CD4-positive, alpha-beta T cell treated with Interleukin-17A for 4 hours (primary cell): ENCODE data around the gene IFNE.
A peak's percentile ranks its signal among the peaks of the same experiment; 100 is the strongest.

Source experiments
- DNase-seq: peaks from one replicate; pipeline ENCODE4 v3.0.0-alpha.2; 2020; ENCODE audit warnings: mixed read lengths

Gene IFNE, protein sequence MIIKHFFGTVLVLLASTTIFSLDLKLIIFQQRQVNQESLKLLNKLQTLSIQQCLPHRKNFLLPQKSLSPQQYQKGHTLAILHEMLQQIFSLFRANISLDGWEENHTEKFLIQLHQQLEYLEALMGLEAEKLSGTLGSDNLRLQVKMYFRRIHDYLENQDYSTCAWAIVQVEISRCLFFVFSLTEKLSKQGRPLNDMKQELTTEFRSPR

DNA sequence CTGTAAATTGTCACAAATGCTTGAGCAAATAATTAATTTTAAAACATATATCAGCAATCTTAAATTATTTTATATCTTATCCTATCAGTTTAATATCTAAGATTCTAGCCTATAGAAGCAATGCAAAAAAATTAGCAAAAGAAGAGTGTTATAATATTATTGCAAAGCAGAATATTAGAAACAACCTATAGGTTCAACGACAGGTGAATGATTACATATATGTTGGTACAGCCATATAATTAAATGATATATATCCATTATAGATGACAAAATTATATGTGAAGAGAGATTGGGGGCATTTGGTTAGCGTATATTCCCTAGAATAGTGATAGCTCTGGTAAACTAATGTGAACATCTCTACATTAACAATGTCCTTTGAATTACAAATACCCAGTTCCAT is at the start of gene IFNE:
Gene IFNE, minus strand, starts transcription at position 101 of the 400 bp plus-strand sequence. CDS start 619 bp downstream, outside the sequence.
- no peak for DNase-seq

DNA sequence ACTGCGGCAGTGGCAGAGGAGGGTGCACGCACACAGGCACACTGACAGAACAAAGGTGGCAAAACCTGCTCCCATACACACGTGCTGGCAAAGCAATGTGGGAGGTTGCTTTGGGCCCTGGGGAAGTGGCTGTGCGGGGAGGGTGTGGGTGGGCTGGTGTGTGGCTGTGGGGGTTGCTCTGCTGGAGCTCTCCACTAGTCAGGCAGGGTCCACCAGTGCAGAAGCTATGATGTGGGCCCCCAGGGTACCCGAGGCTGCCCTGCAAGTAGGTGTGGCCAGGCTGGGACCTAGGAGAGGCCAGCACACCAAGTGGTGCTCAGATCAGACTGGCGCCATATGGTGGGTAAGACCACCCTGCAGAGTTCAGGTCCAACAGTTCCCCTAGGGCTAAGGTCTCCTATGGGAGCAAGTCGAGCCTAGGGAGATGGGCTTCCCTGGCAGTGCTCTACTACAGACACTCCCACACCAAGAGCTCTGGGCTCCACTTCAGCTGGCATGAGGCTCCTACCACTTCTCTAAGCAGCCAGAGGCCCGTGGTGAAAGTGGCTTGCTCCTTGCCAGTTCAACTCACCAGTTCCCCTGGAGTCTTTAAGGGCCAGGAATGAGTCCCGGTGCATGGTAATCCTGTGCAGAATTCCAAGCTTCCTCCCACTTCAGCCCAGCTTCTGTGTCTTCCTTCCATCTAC is 46.2 kb upstream of the IFNE start:
- no peak for DNase-seq

DNA sequence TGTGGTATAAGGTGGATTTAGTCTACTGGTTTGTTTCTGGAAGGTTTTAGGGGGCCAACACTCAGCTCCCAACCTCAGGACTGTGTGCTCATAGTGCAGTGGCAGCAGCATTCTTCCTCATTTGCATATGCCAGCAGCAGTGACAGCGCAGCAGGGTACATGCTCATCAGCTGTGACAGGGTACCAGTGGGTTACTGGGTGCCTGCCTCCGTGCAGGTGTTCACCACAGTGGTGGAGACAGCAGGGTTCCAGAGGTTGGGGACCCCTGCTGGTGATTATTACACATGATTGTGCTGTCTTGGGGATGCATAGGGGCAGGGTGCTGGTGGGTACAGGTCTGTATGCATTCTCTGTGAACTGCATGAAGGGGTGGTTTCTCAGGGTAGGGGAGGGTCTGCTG is 45.5 kb upstream of the IFNE start:
- DNase-seq, result no peak

DNA sequence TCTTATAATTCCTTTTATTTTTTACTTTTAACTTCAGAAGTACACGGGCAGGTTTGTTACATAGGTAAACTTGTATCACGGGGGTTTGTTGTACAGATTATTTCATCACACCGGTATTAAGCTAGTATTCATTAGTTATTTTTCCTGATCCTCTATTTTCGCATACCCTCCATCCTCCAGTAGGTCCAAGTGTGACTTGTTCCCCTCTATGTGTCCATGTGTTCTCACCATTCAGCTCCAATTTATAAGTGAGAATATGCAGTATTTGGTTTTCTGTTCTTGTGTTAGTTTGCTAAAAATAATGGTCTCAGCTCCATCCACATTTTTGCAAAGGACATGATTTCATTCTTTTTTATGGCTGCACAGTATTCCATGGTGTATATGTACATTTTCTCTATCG is 43.1 kb upstream of the IFNE start:
- no peak for DNase-seq

DNA sequence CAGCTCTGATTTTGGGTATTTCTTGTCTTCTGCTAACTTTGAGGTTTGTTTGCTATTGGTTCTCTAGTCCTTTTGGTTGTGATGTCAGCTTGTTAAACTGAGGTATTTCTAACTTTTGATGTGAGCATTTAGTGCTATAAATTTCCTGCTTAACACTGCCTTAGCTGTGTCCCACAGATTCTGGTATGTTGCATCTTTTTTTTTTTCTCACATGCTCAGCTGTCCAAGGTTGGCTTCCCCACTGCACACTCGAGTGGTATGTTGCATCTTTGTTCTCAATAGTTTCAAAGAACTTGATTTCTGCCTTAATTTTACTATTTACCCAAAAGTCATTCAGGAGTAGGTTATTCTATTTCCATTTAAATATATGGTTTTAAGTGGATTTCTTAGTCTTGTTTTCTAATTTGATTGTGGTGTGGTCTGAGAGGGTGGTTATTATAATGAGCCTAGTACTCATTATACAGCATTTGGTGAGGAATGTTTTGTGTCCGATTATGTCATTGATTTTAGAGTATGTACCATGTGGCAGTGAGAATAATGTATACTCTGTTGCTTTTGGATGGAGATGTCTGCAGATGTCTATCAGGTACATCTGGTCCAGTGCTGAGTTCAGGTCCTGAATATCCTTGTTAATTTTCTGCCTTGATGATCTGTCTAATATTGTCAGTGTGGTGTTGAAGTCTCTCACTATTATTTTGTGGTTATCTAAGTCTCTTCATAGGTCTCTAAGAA is 42.2 kb upstream of the IFNE start:
- DNase-seq, result no peak

DNA sequence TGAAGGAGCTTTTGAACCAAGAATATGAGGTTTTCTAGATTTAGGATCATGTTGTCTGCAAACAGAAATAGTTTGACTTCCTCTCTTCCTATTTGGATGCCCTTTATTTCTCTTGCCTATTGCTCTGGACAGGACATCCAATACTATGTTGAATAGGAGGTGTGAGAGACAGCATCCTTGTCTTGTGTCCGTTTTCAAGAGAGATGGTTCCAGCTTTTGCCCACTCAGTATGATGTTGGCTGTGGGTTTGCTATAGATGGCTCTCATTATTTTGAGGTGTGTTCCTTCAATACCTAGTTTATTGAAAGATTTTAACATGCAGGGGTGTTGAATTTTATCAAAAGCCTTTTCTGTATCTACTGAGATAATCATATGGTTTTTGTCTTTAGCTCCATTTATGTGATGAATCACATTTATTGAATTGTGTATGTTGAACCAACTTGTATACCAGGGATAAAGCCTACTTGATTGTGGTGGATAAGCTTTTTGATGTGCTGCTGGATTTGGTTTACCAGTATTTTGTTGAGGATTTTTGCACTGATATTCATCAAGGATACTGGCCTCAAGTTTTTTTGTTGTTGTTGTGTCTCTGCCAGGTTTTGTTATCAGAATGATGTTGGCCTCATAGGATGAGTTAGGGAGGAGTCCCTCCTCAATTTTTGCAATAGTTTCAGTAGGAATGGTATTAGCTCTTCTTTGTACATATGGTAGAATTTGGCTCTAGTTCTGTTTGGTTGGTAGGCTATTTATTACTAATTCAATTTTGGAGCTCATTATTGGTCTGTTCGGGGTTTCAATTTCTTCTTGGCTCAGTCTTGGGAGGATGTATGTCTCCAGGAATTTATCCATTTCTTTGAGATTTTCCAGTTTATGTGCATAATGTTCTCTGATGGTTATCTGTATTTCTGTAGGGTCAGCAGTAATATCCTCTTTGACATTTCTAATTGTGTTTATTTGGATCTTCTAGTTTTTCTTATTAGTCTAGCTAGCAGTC is 41.2 kb upstream of the IFNE start:
- no peak for DNase-seq

DNA sequence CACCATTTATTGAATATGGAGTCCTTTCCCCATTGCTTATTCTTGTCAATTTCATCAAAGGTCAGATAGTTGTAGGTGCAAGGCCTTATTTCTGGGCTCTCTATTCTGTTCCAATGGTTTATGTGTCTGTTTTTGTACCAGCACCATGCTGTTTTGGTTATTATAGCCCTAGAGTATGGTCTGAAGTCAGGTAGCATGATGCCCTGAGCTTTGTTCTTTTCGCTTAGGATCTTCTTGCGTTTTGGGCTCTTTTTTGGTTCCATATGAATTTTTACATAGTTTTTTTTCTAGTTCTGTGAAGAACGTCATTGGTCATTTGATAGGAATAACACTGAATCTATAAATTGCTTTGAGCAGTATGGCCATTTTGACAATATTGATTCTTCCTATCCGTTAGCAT is 40.2 kb upstream of the IFNE start:
- DNase-seq, result no peak

DNA sequence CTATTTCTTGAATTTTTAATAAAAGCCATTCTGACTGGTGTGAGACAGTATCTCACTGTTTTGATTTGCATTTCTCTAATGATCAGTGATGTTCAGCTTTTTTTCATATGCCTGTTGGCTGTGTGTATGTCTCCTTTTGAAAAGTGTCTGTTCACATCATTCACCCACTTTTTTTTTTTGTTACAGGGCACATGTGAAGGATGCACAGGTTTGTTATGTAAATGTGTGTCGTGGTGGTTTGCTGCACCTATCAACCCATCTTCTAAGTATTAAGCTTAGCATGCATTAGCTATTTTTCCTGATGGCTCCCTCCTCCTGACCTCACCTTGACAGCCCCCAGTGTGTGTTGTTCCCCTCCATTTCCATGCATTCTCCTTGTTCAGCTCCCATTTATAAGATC is 39.3 kb upstream of the IFNE start:
- DNase-seq, result no peak

DNA sequence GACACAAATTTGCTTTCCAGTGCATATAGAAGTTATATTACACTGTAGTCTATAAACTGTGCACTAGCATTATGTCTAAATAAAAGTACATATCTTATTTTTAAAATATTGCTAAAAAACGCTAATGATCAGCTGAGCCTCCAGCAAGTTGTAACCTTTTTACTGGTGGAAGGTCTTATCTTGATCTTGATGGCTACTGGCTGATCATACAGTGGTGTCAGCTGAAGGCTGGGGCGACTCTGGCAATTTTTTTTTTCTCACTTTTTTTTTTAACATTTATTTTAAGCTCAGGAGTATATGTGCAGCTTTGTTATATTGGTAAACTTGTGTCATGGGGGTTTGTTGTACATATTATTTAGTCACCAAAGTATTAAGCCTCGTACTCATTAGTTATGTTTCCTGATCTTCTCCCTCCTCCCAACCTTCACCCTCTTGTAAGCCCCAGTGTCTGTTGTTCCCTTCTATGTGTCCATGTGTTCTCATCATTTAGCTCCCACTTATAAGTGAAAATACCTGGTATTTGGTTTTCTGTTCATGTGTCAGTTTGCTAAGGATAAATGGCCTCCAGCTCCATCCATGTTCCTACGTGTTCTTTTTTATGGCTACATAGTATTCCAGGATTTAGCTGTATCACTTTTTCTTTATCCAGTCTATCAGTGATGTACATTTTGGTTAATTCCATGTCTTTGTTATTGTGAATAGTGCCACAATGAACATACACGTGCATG is 38.6 kb upstream of the IFNE start:
- no peak for DNase-seq

DNA sequence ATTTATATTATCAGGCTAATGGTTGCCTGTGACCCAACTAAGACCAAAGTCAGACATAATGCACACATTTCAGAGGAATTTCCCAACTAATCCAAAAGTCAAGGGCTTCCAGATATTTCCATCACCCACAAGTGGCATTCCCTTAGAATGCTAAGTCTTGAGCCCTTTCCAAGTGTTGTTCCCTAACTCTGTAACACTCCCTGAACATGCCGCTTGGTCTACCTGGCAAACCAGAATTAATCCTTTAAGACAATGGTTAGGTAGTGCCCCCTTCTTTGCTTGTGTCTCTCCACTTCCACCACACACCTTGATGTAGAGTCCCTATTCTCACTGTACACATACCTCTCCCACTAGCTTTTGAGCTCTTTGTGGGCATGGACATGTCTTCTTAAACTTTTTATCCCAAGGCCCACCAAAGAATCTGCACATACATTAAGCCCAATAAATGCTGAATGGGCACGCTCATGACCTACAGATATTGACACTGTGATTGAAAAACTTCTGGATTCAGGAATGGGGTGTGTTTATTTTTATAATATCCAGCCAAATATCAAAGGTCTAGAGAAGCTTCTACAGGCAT is 37.8 kb upstream of the IFNE start:
- DNase-seq, result no peak

DNA sequence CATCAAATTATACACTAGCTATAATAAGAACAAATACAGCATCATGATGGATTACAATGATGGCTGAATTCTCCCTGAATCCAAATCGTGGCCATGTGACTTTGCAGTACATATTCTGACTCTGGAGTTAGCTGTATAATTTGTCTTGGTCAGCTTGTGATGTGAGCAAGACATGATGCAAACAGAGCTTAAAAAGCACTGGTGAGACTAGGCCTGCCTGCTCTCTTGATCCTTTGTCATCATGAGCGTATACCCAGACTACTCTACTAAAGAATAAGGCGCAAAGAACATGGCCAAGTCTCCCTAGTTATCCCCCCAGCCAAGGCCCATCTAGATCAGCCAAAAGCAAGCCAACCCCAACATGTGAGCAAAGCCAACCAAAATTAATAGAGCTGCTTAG is 34.7 kb upstream of the IFNE start:
- DNase-seq, result no peak

DNA sequence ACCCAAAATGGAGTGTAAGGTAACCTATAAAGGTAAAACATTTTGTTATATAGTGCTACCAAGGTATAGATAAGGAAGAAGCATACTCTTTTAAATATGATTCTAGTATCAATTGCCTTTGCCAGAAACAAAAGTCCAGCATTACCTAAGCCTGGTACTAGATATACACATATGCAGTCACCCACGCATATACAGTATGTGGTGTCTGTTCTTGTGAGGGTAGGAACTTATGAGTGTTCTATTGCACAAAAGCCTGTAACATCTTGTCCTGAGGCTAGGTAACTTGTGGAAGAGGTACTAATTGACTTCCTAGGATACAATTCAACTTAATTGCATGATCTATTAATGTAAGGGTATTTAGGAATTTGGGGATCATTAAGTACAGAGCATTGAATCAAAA is 31.3 kb upstream of the IFNE start:
- no peak for DNase-seq

DNA sequence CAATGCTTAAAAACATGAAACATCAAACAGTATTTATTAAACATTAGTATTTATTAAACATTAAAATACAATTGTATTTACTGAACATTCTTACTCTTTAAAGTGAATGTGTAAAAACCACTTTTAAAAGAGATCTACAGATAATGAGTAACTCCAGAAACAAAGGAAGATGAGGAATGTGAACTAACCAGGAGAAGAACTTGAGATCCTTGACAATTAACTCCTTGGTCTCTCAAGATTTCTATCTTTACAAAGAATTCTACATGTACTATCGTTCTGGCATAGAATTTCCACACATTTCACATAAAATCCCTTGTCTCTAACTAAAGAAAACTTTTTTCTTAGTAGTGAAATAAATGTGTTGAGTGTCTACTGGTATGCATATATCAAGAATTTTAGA is 28.7 kb upstream of the IFNE start:
- no peak for DNase-seq

DNA sequence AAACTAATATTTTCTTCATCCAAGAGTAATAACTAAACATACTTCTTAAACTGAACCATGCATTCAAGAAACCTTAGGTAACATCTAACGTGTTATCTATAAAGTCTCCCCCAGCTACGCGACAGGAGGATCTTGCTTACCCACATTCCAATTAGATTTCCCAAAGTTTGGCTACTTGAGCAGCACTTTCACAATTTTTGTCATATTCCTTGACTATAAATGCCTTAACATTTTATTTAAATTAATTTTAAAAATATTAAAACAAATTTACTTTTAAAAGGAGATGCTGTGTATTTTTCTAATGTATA is 25.3 kb upstream of the IFNE start:
- no peak for DNase-seq

DNA sequence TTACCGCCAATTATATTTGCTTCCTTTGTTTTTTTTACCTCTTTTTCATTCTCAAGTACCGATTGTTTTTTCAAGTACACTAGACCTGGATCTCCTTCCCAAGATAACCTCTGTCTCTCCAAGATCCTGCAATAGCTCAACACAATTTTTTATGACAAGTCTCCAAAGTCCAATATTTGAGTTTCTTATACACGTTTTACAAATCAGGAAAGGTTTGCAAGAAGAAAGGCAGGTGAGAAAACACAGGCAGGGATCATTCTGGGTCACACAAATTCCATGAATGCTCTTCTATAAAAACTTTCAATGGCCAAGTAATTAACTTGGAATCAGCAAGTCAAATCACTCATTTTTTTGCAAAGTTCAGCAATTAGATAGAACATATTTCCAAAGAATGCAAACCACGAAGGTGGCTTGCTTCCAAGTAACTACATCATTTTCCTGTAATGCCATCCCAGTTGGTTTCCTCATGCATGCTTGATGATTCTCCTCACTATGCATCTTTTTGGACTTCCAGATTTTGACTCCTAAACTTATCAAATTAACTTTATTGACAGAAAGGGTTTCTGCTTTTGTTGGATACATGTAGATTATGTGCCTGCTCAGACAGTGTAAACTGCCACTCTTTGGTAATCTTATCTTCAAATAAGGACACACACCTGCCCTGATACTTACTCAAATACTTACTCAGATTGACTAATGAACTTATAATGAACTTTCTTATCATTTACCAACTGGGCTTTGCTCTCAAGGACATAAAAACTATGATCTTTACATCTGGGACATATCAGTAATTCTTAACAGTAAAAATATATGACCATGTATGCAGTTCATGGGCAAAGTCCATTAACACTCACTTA is 24.7 kb upstream of the IFNE start:
- DNase-seq, result no peak

DNA sequence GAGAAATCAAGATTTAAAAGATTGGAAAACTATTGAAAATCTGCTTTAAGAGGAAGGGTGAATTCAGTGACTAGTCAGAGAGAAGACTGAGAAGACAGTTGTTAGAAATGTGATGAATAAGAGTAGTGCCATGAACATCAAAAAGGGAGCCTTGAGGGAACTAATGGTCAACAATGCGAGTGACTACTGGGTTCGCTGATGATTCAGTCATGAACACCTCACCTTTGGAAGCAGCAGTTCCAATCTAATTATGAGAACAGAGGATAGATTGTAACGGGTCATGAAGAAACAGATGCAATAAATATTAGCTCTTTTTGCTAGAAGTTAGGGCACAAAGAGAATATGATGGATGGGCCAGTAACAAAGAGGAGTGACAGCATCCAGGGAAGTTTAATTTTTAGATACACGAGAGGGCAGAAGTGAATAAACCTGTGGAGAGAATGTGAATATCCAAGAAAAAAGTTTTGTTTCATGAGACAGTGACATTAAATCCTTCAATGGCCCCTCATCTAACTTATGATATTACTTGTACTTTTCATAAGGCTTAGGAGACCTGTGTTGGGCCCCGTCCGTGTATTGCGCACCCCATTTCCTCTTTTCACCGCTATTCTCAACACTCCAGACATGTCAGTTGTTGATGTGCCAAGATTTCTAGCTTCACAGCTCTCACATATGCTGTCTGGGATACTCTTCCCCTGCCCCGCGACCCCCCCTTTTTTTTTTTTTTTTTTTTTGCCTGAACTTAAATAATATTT is 23.5 kb upstream of the IFNE start:
- DNase-seq, result peak; percentile 4

DNA sequence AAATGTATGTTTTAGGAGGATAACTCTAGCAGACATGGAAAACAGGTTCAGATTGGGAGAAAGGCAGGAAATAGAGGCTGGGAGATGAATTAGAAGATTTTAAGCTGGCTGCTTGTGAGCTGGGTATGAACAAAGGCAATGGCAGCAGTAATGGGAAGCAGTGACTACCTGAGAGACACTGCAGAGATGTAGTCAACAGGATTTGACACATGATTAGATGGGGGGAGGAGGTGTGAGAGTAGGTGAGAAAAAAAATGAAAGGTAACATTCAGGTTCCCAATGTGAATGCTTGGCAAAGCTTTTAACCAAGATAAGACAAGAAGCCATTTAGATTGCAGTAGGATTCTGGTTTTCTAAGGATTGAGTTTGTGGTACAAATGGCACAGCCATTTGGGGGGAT is 22.8 kb upstream of the IFNE start:
- DNase-seq, result no peak

DNA sequence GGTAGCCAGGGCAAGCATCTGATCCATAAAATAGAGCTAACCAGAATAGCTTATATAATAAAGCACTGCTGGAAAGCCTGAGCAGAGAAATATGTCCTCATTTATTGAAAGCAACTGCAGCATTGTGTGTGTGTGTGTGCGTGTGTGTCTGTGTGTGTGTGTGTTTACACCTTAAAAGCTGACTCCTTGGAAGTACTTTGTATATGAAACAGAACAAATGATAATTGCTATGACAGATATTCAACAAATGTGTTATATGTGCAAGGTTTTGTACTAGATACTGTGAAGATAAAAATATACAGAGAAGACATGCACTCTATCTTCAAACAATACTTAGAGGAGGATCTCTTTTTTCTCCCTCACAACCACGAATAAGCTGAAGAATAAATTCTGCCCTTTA is 22.0 kb upstream of the IFNE start:
- DNase-seq, result no peak

DNA sequence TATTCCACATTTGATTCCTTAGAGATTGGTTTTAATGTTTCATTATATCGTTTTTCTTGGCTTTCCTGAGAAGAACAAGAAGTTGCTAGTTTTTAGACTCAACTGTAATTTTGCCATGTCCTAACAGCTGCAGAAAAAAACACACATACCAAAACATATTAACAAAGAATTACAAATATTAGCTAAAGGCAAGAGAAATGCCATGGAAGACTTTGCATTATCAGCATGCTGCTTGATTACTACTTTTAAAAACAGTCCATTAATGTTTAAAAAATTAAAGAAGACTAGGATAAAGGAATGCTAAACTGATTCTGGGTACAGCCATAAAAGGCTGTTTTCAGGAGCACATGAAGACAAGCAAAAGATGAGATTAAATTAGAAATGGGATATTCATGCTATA is 20.5 kb upstream of the IFNE start:
- no peak for DNase-seq

DNA sequence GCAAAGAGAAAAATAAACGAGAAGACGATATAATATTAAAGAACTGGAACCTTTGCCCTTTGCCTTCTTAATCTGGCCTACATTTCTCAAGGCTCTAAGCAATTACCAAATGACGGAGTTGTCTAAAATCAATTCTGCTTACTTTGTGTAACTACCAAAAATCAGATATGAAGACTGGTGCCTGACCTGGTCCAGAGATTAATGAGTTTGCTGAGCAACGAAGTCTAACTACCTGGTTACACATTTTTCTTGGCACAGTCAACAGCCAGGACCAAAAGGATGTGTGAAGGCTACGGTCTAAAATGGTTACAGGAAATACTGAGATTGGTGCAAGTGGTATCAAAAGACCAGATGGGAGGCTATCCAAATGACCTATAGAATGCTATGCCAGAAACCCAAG is 17.8 kb upstream of the IFNE start:
- no peak for DNase-seq
